Measurements from ENCODE around the gene FNDC11. TPM values are rescaled to one million over a fixed set of nuclear protein-coding genes. Genes with fewer than 3 reads are reported as not detected.

The FNDC11 gene
- total and polyA plus RNA-seq, 7 experiments from 2014 or later = 0.22 to 1.2 (median 0.32) TPM

DNA sequence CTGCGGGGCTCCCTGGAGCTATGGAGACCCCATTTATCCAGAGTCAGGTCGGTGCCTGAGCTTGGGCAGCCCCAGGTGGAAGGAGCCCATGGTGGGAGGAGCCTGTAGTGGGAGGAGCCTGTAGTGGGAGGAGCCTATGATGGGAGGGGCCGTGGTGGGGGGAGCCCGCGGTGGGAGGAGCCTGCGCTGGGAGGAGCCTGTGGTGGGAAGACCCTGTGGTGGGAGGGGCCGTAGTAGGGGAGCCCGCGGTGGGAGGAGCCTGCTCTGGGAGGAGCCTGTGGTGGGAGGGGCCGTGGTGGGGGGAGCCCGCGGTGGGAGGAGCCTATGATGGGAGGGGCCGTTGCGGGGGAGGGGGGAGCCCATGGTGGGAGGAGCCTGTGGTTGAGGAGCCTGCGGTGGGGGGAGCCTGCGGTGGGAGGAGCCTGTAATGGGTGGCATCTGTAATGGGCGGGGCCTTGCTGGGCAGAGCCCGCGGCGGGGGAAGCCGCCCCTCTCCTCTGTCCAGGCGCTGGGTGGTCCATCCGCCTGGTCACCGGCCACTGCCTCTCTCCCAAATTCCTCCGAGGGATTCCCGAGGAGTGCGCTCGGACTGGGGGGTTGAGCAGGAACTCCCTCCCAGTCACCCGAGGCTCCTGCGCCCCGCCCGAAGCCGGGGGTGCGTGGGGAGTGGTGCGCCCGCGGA, 567 bp upstream of the FNDC11 start:
- Mint-ChIP-seq H3K27me3 (peaks cover 0 to 19% (median 5%) of the 10 kb centered on the region in 5 donors), H3K27ac (peak overlapping the region; percentile 62 to 97 (median 92)), H3K4me1 (peaks cover 9 to 18% (median 13%) of the 10 kb centered on the region in 7 donors), H3K4me3 (peak overlapping the region; percentile 70 to 85 (median 76)), H3K9me3 (no peaks in the 10 kb centered on the region), H3K36me3 (peaks cover 0 to 3% (median 0%) of the 10 kb centered on the region in 5 donors)
- ChIA-PET CTCF (interaction anchor here (0.8 to 2.4 kb wide), 2 partner anchors 12 to 15 kb away, joined by 4 to 13 read pairs; partner anchors contain the start of gene PTK6), POLR2A (interaction anchor here (0.7 to 2.3 kb wide), 10 partner anchors 9 to 183 kb away, joined by 3 to 17 read pairs (median 4); partner anchors contain the start of genes GMEB2, HELZ2, LIME1 and PTK6)
- peaks cover 13 to 21% of the 10 kb centered on the region in 2 donors for H3K4me1 ChIP-seq (ENCODE audit: control insufficient read depth in 2 of 2, insufficient read depth in 2 of 2, low read length in 2 of 2)
- no peaks in the 10 kb centered on the region for H3K27me3 ChIP-seq (ENCODE audit: control insufficient read depth in 2 of 2, insufficient read depth in 2 of 2, low read length in 2 of 2)
- intact Hi-C loops (cut with micrococcal nuclease) = loop anchor here (1.0 to 2.0 kb wide), 13 partner anchors 13 to 403 kb away; partner anchors contain the start of genes PPDPF (in 2 of the 2), TPD52L2 (in 2 of the 2), UCKL1 (in 2 of the 2) and DNAJC5 (in 1 of the 2)
- H3K4me3 ChIP-seq (ENCODE audit: low read length) = peak overlapping the region; percentile 68
- ATAC-seq (peak; percentile 92), DNase-seq (peak; percentile 81 to 96 (median 88))
- H3K27ac ChIP-seq (ENCODE audit: low read depth, low read length) = peak overlapping the region; percentile 70
- no peaks in the 10 kb centered on the region for H3K9me3 ChIP-seq (ENCODE audit: control insufficient read depth in 2 of 3, low read length in 3 of 3)
- no peaks in the 10 kb centered on the region for H3K36me3 ChIP-seq (ENCODE audit: control insufficient read depth in 2 of 3, insufficient read depth in 3 of 3, low read length in 3 of 3)

DNA sequence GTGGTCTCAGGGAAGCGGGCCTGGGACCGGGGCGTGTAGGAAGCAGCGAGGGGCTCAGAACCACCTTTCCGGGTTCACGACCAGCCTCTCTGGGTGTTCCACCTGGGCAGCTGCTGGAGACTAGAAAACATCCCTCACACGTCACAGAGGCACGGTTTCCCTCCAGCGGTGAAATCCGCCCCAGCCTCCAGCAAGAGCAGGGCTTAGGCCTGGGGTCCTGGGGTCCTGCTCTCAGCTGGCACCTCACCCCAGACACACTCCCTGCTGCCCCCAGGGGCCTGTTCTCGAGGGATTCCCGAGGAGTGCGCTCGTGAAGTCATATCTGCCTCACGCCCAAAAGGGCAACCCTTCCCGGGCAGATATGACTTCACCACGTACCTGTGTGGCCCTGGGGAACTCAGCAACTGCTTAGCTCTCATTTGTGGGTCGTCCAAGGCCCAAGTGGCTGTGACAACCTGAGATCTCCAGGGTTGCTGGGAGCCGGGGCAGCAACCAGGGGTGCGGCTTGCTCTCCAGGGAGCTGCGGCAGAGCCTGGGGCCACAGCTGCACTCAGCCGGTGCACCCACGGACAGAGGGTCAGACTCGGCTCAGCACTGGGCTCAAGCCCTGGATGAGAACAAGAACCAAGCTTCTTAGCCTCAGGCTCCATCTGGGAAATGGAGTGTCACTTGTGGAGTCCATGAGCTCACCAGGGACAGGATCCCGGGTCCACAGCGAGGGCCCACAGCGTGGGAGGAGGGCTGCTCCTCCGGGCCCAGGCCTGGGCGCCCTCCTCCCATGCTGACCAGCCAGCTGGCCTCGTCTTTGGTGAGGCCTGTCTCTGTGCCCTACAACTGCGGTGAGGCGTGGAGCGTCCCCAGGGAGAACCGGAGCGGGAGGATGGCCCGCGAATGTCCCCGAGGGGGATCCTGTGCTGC, 661 bp downstream of the FNDC11 start:
- H3K27ac ChIP-seq (ENCODE audit: low read depth, low read length) = peak overlapping the region; percentile 63
- H3K36me3 Mint-ChIP-seq = peaks cover 0 to 10% (median 0%) of the 10 kb centered on the region in 5 donors
- H3K4me3 Mint-ChIP-seq = peak overlapping the region in 9 of 10 donors; percentile 46 to 87 (median 76)
- intact Hi-C loops (cut with micrococcal nuclease) = no loop called here
- POLR2A ChIA-PET = interaction anchor here (1.2 to 1.6 kb wide), 3 partner anchors 13 to 87 kb away, joined by 4 to 10 read pairs (median 5); no protein-coding TSS in a partner anchor
- CTCF ChIA-PET = interaction anchor here (0.6 kb wide), 1 partner anchor 432 kb away, joined by 3 read pairs; no protein-coding TSS in a partner anchor
- H3K36me3 ChIP-seq (ENCODE audit: control insufficient read depth in 2 of 3, insufficient read depth in 3 of 3, low read length in 3 of 3) = no peaks in the 10 kb centered on the region
- H3K4me1 ChIP-seq (ENCODE audit: control insufficient read depth in 2 of 2, insufficient read depth in 2 of 2, low read length in 2 of 2) = peaks cover 13 to 21% of the 10 kb centered on the region in 2 donors
- peak in 1 of 9 donors; percentile 20 for DNase-seq
- peaks cover 9 to 18% (median 13%) of the 10 kb centered on the region in 7 donors for H3K4me1 Mint-ChIP-seq
- H3K4me3 ChIP-seq (ENCODE audit: low read length) = no peak overlapping the region
- peak overlapping the region in 4 of 9 donors; percentile 56 to 79 (median 66) for H3K27ac Mint-ChIP-seq
- no peaks in the 10 kb centered on the region for H3K27me3 ChIP-seq (ENCODE audit: control insufficient read depth in 2 of 2, insufficient read depth in 2 of 2, low read length in 2 of 2)
- peaks cover 0 to 14% (median under 1%) of the 10 kb centered on the region in 5 donors for H3K27me3 Mint-ChIP-seq
- H3K9me3 Mint-ChIP-seq = no peaks in the 10 kb centered on the region
- no peak for ATAC-seq
- no peaks in the 10 kb centered on the region for H3K9me3 ChIP-seq (ENCODE audit: control insufficient read depth in 2 of 3, low read length in 3 of 3)

DNA sequence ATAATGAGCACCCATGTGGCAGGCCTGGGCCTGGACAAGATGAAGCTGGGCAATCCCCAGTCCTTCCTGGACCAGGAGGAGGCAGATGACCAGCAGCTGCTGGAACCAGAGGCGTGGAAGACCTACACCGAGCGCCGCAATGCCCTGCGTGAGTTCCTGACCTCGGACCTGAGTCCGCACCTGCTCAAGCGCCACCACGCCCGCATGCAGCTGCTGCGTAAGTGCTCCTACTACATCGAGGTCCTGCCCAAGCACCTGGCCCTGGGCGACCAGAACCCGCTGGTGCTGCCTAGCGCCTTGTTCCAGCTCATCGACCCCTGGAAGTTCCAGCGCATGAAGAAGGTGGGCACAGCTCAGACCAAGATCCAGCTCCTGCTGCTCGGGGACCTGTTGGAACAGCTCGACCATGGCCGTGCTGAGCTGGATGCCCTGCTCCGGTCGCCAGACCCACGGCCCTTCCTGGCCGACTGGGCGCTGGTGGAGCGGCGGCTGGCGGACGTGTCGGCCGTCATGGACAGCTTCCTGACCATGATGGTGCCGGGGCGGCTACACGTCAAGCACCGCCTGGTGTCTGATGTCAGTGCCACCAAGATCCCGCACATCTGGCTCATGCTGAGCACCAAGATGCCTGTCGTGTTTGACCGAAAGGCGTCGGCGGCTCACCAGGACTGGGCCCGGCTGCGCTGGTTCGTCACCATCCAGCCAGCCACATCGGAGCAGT, 1.9 kb downstream of the FNDC11 start:
- ChIA-PET POLR2A (interaction anchor here (1.0 to 1.2 kb wide), 2 partner anchors 35 to 86 kb away, joined by 3 to 5 read pairs; partner anchors contain the start of gene PPDPF), CTCF (interaction anchor here (0.6 kb wide), 1 partner anchor 32 kb away, joined by 3 read pairs; no protein-coding TSS in a partner anchor)
- Histone ChIP-seq H3K9me3 (ENCODE audit: control insufficient read depth in 2 of 3, low read length in 3 of 3) (no peaks in the 10 kb centered on the region), H3K4me1 (ENCODE audit: control insufficient read depth in 2 of 2, insufficient read depth in 2 of 2, low read length in 2 of 2) (peaks cover 13 to 21% of the 10 kb centered on the region in 2 donors), H3K4me3 (ENCODE audit: low read length) (no peak overlapping the region), H3K36me3 (ENCODE audit: control insufficient read depth in 2 of 3, insufficient read depth in 3 of 3, low read length in 3 of 3) (peaks cover 0 to 12% (median 0%) of the 10 kb centered on the region in 3 experiments), H3K27ac (ENCODE audit: low read depth, low read length) (no peak overlapping the region), H3K27me3 (ENCODE audit: control insufficient read depth in 2 of 2, insufficient read depth in 2 of 2, low read length in 2 of 2) (no peaks in the 10 kb centered on the region)
- DNase-seq (no peak), ATAC-seq (no peak)
- H3K9me3 Mint-ChIP-seq = peaks cover 0 to 2% (median 0%) of the 10 kb centered on the region in 11 donors
- peaks cover 9 to 18% (median 12%) of the 10 kb centered on the region in 7 donors for H3K4me1 Mint-ChIP-seq
- intact Hi-C loops (cut with micrococcal nuclease) = no loop called here
- H3K4me3 Mint-ChIP-seq = peak overlapping the region in 1 of 10 donors; percentile 76
- H3K27me3 Mint-ChIP-seq = peaks cover 0 to 6% (median 0%) of the 10 kb centered on the region in 5 donors
- H3K36me3 Mint-ChIP-seq = peaks cover 0 to 15% (median 4%) of the 10 kb centered on the region in 5 donors
- H3K27ac Mint-ChIP-seq = peak overlapping the region in 1 of 9 donors; percentile 26

DNA sequence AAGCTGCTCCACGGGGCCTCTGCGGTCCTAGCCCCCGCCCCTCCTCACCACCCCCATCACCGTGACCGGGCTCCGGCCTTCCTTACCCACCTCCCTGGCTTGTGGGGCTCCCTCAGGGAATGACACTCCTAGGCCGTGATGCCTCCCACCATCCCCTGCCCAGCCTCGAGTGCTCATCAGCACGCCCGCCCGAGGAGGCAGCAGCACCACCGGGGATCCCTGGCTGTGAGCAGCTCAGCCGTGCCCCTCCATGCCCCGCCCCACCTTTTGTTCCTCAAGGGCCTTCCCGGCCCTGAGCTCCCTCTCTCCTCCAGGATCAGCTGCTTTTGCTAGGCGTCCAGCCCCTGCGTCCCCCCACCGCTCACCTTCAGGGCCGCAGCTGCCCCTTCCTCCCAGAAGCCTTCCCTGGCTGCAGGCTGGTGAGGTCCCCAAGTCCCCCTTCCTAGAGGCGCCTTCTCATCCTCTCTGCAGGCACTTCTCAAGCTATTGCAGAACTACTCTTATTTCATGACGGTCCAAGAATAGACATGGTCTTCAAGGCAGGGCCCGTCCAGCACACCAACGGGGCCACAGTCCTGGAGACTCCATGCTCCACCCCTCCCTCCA, 3.0 kb downstream of the FNDC11 start:
- no peak for DNase-seq
- H3K9me3 Mint-ChIP-seq = peaks cover 0 to 2% (median 0%) of the 10 kb centered on the region in 11 donors
- peak overlapping the region in 2 of 9 donors; percentile 43 to 79 for H3K27ac Mint-ChIP-seq
- no peaks in the 10 kb centered on the region for H3K9me3 ChIP-seq (ENCODE audit: control insufficient read depth in 2 of 3, low read length in 3 of 3)
- POLR2A ChIA-PET = interaction anchor here (0.9 to 1.2 kb wide), 5 partner anchors 14 to 68 kb away, joined by 3 to 4 read pairs (median 3); partner anchors contain the start of gene PPDPF
- no peak overlapping the region for H3K27ac ChIP-seq (ENCODE audit: low read depth, low read length)
- ATAC-seq = no peak
- H3K27me3 Mint-ChIP-seq = peaks cover 0 to 3% (median 0%) of the 10 kb centered on the region in 5 donors
- H3K36me3 Mint-ChIP-seq = peaks cover 0 to 15% (median 4%) of the 10 kb centered on the region in 5 donors
- peaks cover 0 to 23% (median 3%) of the 10 kb centered on the region in 3 experiments for H3K36me3 ChIP-seq (ENCODE audit: control insufficient read depth in 2 of 3, insufficient read depth in 3 of 3, low read length in 3 of 3)
- peak overlapping the region in 1 of 10 donors; percentile 16 for H3K4me3 Mint-ChIP-seq
- peaks cover 8 to 15% (median 12%) of the 10 kb centered on the region in 7 donors for H3K4me1 Mint-ChIP-seq
- intact Hi-C loops (cut with micrococcal nuclease) = no loop called here
- CTCF ChIA-PET = no interaction called here
- no peaks in the 10 kb centered on the region for H3K27me3 ChIP-seq (ENCODE audit: control insufficient read depth in 2 of 2, insufficient read depth in 2 of 2, low read length in 2 of 2)
- no peak overlapping the region for H3K4me3 ChIP-seq (ENCODE audit: low read length)
- peaks cover 13 to 21% of the 10 kb centered on the region in 2 donors for H3K4me1 ChIP-seq (ENCODE audit: control insufficient read depth in 2 of 2, insufficient read depth in 2 of 2, low read length in 2 of 2)

DNA sequence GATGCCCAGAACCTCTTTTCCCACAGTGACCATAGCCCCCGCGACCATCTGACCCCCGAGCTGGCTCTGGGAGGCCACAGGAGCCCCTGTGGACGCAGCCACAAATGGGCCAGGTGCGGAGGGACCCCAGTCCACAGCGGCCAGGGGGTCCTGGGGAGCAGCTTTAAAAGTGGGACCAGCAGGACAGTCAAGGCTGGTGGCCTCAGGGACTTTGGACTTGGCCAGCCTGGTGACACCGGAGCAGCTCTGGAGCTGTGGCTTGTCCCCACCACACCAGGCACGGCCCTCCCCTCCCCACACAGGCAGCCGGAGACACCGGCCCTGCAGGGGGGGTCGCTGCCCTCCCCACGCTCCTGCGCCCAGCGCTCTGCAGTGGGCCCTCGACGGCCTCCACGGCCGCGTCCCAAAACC, 3.5 kb downstream of the FNDC11 start:
- peak overlapping the region in 2 of 9 donors; percentile 43 to 79 for H3K27ac Mint-ChIP-seq
- peaks cover 0 to 28% (median 3%) of the 10 kb centered on the region in 3 experiments for H3K36me3 ChIP-seq (ENCODE audit: control insufficient read depth in 2 of 3, insufficient read depth in 3 of 3, low read length in 3 of 3)
- H3K4me1 Mint-ChIP-seq = peaks cover 3 to 12% (median 7%) of the 10 kb centered on the region in 7 donors
- peaks cover 0 to 2% (median 0%) of the 10 kb centered on the region in 11 donors for H3K9me3 Mint-ChIP-seq
- H3K9me3 ChIP-seq (ENCODE audit: control insufficient read depth in 2 of 3, low read length in 3 of 3) = no peaks in the 10 kb centered on the region
- H3K4me3 ChIP-seq (ENCODE audit: low read length) = no peak overlapping the region
- no peak for ATAC-seq
- no peak for DNase-seq
- ChIA-PET CTCF (no interaction called here), POLR2A (interaction anchor here (0.9 to 1.2 kb wide), 5 partner anchors 14 to 67 kb away, joined by 3 to 4 read pairs (median 3); partner anchors contain the start of gene PPDPF)
- intact Hi-C loops (cut with micrococcal nuclease) = no loop called here
- no peaks in the 10 kb centered on the region for H3K27me3 ChIP-seq (ENCODE audit: control insufficient read depth in 2 of 2, insufficient read depth in 2 of 2, low read length in 2 of 2)
- peak overlapping the region in 1 of 10 donors; percentile 16 for H3K4me3 Mint-ChIP-seq
- peaks cover 0 to 2% (median 0%) of the 10 kb centered on the region in 5 donors for H3K27me3 Mint-ChIP-seq
- peaks cover 0 to 15% (median 4%) of the 10 kb centered on the region in 5 donors for H3K36me3 Mint-ChIP-seq
- no peak overlapping the region for H3K27ac ChIP-seq (ENCODE audit: low read depth, low read length)
- peaks cover 8 to 16% of the 10 kb centered on the region in 2 donors for H3K4me1 ChIP-seq (ENCODE audit: control insufficient read depth in 2 of 2, insufficient read depth in 2 of 2, low read length in 2 of 2)

Data from naive thymus-derived CD4-positive, alpha-beta T cell (primary cell).